SK-N-MC (cell line): ENCODE data around the gene ENTPD8.

ENCODE experiments used
- EZH2 ChIP-seq: fragments of 200-600 bp; sonication (generic); IDR thresholded peaks from one replicate; pipeline ENCODE4 v1.6.1; 2017; ENCODE audit warnings: antibody characterized with exemption
- FOXP2 ChIP-seq: optimal IDR thresholded peaks from 2 replicates; pipeline ENCODE3; 2011; ENCODE audit warnings: mild to moderate bottlenecking, moderate library complexity; ENCODE audit not compliant: insufficient read depth; ENCODE audit errors: extremely low read length, control extremely low read depth
- POLR2AphosphoS5 ChIP-seq: IDR thresholded peaks from 2 replicates; pipeline ENCODE4 v1.6.1; 2012; ENCODE audit warnings: mild to moderate bottlenecking, low read depth, low read length, borderline replicate concordance

- TF ChIP-seq EZH2 = no peak
- no peak for TF ChIP-seq POLR2AphosphoS5
- TF ChIP-seq FOXP2 = no peak
These were observed 14.3 kb upstream of the ENTPD8 start for GRCh38 chr9:137455359-137455991.
